GM12878 (cell line): ENCODE measurements around the gene SEMA4G. TPM values are rescaled to one million over a fixed set of nuclear protein-coding genes. Genes with fewer than 3 reads are reported as not detected.

ENCODE experiments used
- ATAC-seq: fragments of 200-7000 bp; cut with Tn5 transposase; 3 replicates; pipeline ENCODE4 v1.9.1; 2020; ENCODE audit warnings: mild to moderate bottlenecking, moderate library complexity
- BruUV-seq: library from RNA; stranded (reverse); fragments of 400-500 nt; replicated peaks from 2 replicates; lab custom pipeline; 2021; lab: Mats Ljungman, UMichigan
- CTCF ChIA-PET: fragments of 300-600 bp; sonication (Branson Sonifier 250); formaldehyde crosslinking; extraction: SDS; loops from one replicate; lab custom pipeline; 2021; ENCODE audit warnings: inconsistent platforms; lab: Yijun Ruan, JAX
- POLR2A ChIA-PET: fragments of 350-600 bp; formaldehyde crosslinking; extraction: SDS; loops from one replicate; lab custom pipeline; 2021; ENCODE audit warnings: inconsistent platforms; lab: Charles Lee
- RAD21 ChIA-PET: fragments of 300-600 bp; sonication (Branson Sonifier 250); formaldehyde crosslinking; loops from one replicate; lab custom pipeline; 2023; ENCODE audit warnings: antibody characterized with exemption; ENCODE audit not compliant: unreplicated experiment; lab: Charles Lee
- SMC1A ChIA-PET: fragments of 300-600 bp; sonication (Branson Sonifier 250); formaldehyde crosslinking; loops from one replicate; lab custom pipeline; 2023; ENCODE audit not compliant: unreplicated experiment, uncharacterized antibody; lab: Charles Lee
- DNase-seq: peaks from one replicate; pipeline ENCODE4 v3.0.0-alpha.2; 2011; ENCODE audit warnings: low read depth, low spot score
- FAIRE-seq: peaks from 3 replicates; lab custom pipeline; 2011; peaks lifted over from hg19 to GRCh38; lab: Jason Lieb, UNC
- H2AFZ ChIP-seq: 2 replicates; pipeline ENCODE4 v1.6.0; 2011; ENCODE audit warnings: low read depth, low read length, control low read depth; ENCODE audit not compliant: control insufficient read depth
- H3K27ac ChIP-seq: 2 replicates; pipeline ENCODE4 v1.5.1; 2011; ENCODE audit warnings: control low read depth; ENCODE audit not compliant: control insufficient read depth, insufficient read depth
- H3K27me3 ChIP-seq, 2 experiments: replicated peaks in 1 of 2; 2 replicates each; pipeline versions ENCODE4 v1.6.0 to v1.6.1; 2011; ENCODE audit warnings: low read length in 1 of 2; ENCODE audit not compliant: control insufficient read depth in 2 of 2, insufficient read depth in 2 of 2
- H3K36me3 ChIP-seq, 2 experiments: 2 replicates each; pipeline ENCODE4 v1.5.1; 2011; ENCODE audit warnings: low read length in 1 of 2; ENCODE audit not compliant: control insufficient read depth in 2 of 2, insufficient read depth in 2 of 2
- H3K4me1 ChIP-seq: 2 replicates; pipeline ENCODE4 v1.6.1; 2011; ENCODE audit warnings: mild to moderate bottlenecking, low read length, moderate library complexity, mixed read lengths; ENCODE audit not compliant: control insufficient read depth, insufficient read depth
- H3K4me2 ChIP-seq: 2 replicates; pipeline ENCODE4 v1.6.0; 2011; ENCODE audit warnings: control low read depth; ENCODE audit not compliant: control insufficient read depth, insufficient read depth
- H3K4me3 ChIP-seq: fragments of 200-600 bp; sonication (generic); 2 replicates; pipeline ENCODE4 v1.5.1; 2016
- H3K79me2 ChIP-seq: 2 replicates; pipeline ENCODE4 v1.6.0; 2011; ENCODE audit warnings: low read length; ENCODE audit not compliant: control insufficient read depth, insufficient read depth
- H3K9ac ChIP-seq: 2 replicates; pipeline ENCODE4 v1.8.0; 2011; ENCODE audit warnings: low read length, control low read depth, mixed read lengths; ENCODE audit not compliant: control insufficient read depth, insufficient read depth
- H3K9me3 ChIP-seq: replicated peaks from 3 replicates; pipeline ENCODE4 v1.5.1; 2011; ENCODE audit warnings: mild to moderate bottlenecking, low read length; ENCODE audit not compliant: control insufficient read depth, insufficient read depth
- H4K20me1 ChIP-seq: 2 replicates; pipeline ENCODE4 v1.6.0; 2011; ENCODE audit not compliant: control insufficient read depth, insufficient read depth
- CHD4 ChIP-seq: fragments of 200-600 bp; sonication (generic); IDR thresholded peaks from 2 replicates; pipeline ENCODE4 v1.6.1; 2016; ENCODE audit warnings: mild to moderate bottlenecking
- E4F1 ChIP-seq: fragments of 450-650 bp; IDR thresholded peaks from 2 replicates; pipeline ENCODE4 v1.6.1; 2018; ENCODE audit warnings: borderline replicate concordance, mild to moderate bottlenecking; ENCODE audit not compliant: partially characterized antibody
- GATAD2B ChIP-seq: fragments of 450-650 bp; conservative IDR thresholded peaks from 2 replicates; pipeline ENCODE4 v1.6.1; 2017; ENCODE audit warnings: low read depth, mild to moderate bottlenecking, moderate library complexity
- MXI1 ChIP-seq: fragments of 150-350 bp; IDR thresholded peaks from 2 replicates; pipeline ENCODE4 v1.6.1; 2011; ENCODE audit warnings: low read depth, mild to moderate bottlenecking, inconsistent platforms, low read length, improper control_type of control experiment
- NFYA ChIP-seq: IDR thresholded peaks from 2 replicates; pipeline ENCODE4 v1.6.1; 2011; ENCODE audit warnings: low read depth, mild to moderate bottlenecking, low read length, improper control_type of control experiment, borderline replicate concordance
- SP1 ChIP-seq: IDR thresholded peaks from one replicate; pipeline ENCODE4 v1.6.1; 2011; ENCODE audit warnings: low read depth, low read length
- SPI1 ChIP-seq: IDR thresholded peaks from 2 replicates; pipeline ENCODE4 v1.6.1; 2011; ENCODE audit warnings: low read depth, mild to moderate bottlenecking, low read length, moderate library complexity, borderline replicate concordance; ENCODE audit not compliant: insufficient read depth
- ZNF592 ChIP-seq: fragments of 450-650 bp; IDR thresholded peaks from 2 replicates; pipeline ENCODE4 v1.6.1; 2017; ENCODE audit warnings: mild to moderate bottlenecking, moderate library complexity
- WGBS: methylation state at CpG from one replicate; pipeline ENCODE4 v1.1.6; 2016; ENCODE audit warnings: low lambda C conversion rate; ENCODE audit not compliant: insufficient replicate concordance, insufficient coverage; ENCODE audit errors: missing lambda C conversion rate; 5-methylcytosine and 5-hydroxymethylcytosine counted together
- in situ Hi-C: fragments of 300-500 bp; cut with MboI; formaldehyde crosslinking; loops from 9 replicates; pipeline ENCODE4 v1.14.3; 2018; ENCODE audit warnings: mixed read lengths
- intact Hi-C: fragments of 100-400 bp; cut with micrococcal nuclease; formaldehyde crosslinking; loops from one replicate; pipeline ENCODE4 v1.14.2; 2022; ENCODE audit not compliant: unreplicated experiment
- polyA plus RNA-seq, 11 experiments: library from polyadenylated mRNA; depleted of rRNA in 4 of 11; unstranded in 6 of 11; stranded (reverse) in 5 of 11; fragments of >200 nt; fragmentation: Nextera tagmentation in 4 of 11; fragmentation: Illumina TruSeq in 1 of 11; extraction: Ambion mirVana in 4 of 11; extraction: Trizol in 1 of 11; gene quantifications; 1 replicate in 1 of 11; 2 replicates in 10 of 11; pipeline versions ENCODE4 v1.2.1 to v1.2.3, GENCODE V29; 2011 to 2016; ENCODE audit warnings: inconsistent platforms in 2 of 11, missing spikeins in 2 of 11, low read depth in 1 of 11
- total RNA-seq, 4 experiments: library from RNA; depleted of rRNA in 3 of 4; stranded (reverse); fragments of >200 nt in 3 of 4; fragmentation: Illumina TruSeq in 1 of 4; extraction: Trizol in 1 of 4; gene quantifications; 2 replicates each; pipeline versions ENCODE4 v1.2.1 to v1.2.3, GENCODE V29; 2013 to 2021

Gene SEMA4G
- total and polyA plus RNA-seq, 10 of the 15 experiments (the other 5 are each of a cell fraction or from before 2014, with no cell fraction given), result 0.09 to 2.3 (median 0.44) TPM; not detected in 4

- intact Hi-C loops (no loop called here), in situ Hi-C loops (no loop called here)
- no peaks in the 10 kb centered on the region for H4K20me1 ChIP-seq
- no peaks in the 10 kb centered on the region for H3K9me3 ChIP-seq
- H3K36me3 ChIP-seq, result peaks cover 0 to 2% of the 10 kb centered on the region in 2 experiments; a peak in 2 of 4 replicates
- H3K4me3 ChIP-seq, result no peak overlapping the region
- no TSS peak for BruUV-seq
- H3K9ac ChIP-seq, result no peak overlapping the region
- no peak overlapping the region for H3K27ac ChIP-seq
- no peak for ATAC-seq
- 59% methylated on average over 13 of the region's 13 CpGs for WGBS
- H3K27me3 ChIP-seq, result no peaks in the 10 kb centered on the region
- POLR2A ChIA-PET, result interaction anchor here (1.3 kb wide), 1 partner anchor 44 kb away, joined by 7 read pairs; no protein-coding TSS in a partner anchor
- TF ChIP-seq ZNF592 (no peak), SP1 (no peak), CHD4 (no peak), GATAD2B (no peak), SPI1 (no peak), NFYA (no peak), MXI1 (no peak), E4F1 (no peak)
- TF ChIP-seq, all 136 proteins: peak for 0
- ChIA-PET CTCF (interaction anchor here (1.0 to 3.0 kb wide), 3 partner anchors 8 to 10 kb away, joined by 3 to 13 read pairs (median 8); no protein-coding TSS in a partner anchor), SMC1A (no interaction called here), RAD21 (no interaction called here)
- Histone ChIP-seq H3K79me2 (no peaks in the 10 kb centered on the region), H3K4me1 (peaks cover 1% of the 10 kb centered on the region; the same call in 1 of the 2 replicates), H3K4me2 (no peak overlapping the region), H2AFZ (no peak overlapping the region)
- no peak for FAIRE-seq
- no peak for DNase-seq
Measured at GRCh38 chr10:101007915-101008822, 38.9 kb downstream of the SEMA4G start.
